ENCODE data around the gene ZNF408.
"Not testable (repeated sequence)": the region's sequence is repeated elsewhere in the genome, so short reads cannot be mapped to it uniquely, and the experiment has no call there.

ZNF408 gene

GRCh38 chr11:46667043-46667481, 33.8 kb upstream of the ZNF408 start:
- H3K27ac ChIP-seq (ENCODE audit: low read depth, low read length) = no peak overlapping the region
- H3K36me3 ChIP-seq (ENCODE audit: insufficient read depth, low read length) = peaks cover 78% of the 10 kb centered on the region
- H3K27me3 ChIP-seq (ENCODE audit: control insufficient read depth in 1 of 2, insufficient read depth in 2 of 2, low read length in 2 of 2) = no peaks in the 10 kb centered on the region
- H3K9ac ChIP-seq (ENCODE audit: low read length) = no peak overlapping the region
- peaks cover 10% of the 10 kb centered on the region for H3K4me1 ChIP-seq (ENCODE audit: insufficient read depth, low read length)
- H3K9me3 ChIP-seq (ENCODE audit: low read length) = no peaks in the 10 kb centered on the region
- H3K4me3 ChIP-seq (ENCODE audit: low read depth in 1 of 2, low read length in 2 of 2) = no peak overlapping the region

DNA sequence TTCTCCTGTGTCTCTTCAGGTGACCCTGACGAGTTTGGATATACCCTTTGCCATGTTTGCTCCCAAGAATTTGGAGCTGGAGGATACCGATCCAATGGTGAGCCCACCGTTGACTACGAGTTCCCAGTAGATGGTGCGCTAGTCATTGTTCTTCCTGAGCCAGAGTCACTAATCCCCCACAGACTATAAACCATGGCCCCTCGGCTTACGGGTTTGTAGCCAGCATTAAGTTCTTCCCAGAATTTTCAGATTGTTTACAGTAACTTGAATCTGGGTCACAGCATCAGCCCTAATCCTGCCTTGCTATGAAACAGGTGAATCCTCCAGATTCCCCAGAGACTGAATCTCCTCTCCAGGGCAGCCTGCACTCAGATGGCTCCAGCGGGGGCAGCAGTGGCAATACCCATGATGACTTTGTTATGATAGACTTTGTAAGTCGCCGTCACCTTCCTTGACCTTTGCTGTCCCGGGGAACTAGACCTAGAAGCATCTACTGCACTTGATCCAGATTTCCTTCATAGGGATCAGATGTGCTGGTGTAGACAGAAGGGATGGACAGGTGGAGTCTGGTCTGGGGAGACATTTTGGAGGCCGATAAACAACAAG, 32.2 kb upstream of the ZNF408 start:
- Histone ChIP-seq H3K4me3 (ENCODE audit: low read depth in 1 of 2, low read length in 2 of 2) (no peak overlapping the region), H3K9me3 (ENCODE audit: low read length) (no peaks in the 10 kb centered on the region), H3K27ac (ENCODE audit: low read depth, low read length) (no peak overlapping the region), H3K27me3 (ENCODE audit: control insufficient read depth in 1 of 2, insufficient read depth in 2 of 2, low read length in 2 of 2) (no peaks in the 10 kb centered on the region), H3K36me3 (ENCODE audit: insufficient read depth, low read length) (peaks cover 81% of the 10 kb centered on the region), H3K4me1 (ENCODE audit: insufficient read depth, low read length) (peaks cover 10% of the 10 kb centered on the region), H3K9ac (ENCODE audit: low read length) (no peak overlapping the region)

DNA sequence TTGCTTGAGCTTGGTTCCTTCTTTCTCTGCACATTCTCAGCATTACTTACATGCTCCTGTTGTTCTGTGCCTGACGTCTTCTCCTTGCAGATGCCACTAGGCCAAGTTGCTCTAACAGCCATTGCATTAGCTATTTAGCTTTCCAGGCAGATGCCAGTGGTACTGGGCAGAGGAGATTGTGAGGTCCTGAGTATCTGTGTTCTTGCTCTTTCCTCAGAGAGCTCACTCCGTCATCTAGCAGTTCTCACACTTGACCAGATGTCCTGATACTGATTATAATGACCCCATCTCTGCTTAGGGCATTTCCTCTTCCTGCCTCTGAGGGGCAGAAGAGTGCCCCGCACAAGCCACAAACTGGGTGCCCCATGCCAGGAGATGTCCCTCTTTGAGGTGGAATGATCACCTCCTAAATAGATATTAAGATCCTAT, 31.1 kb upstream of the ZNF408 start:
- no peaks in the 10 kb centered on the region for H3K9me3 ChIP-seq (ENCODE audit: low read length)
- H3K36me3 ChIP-seq (ENCODE audit: insufficient read depth, low read length) = peaks cover 72% of the 10 kb centered on the region
- no peaks in the 10 kb centered on the region for H3K27me3 ChIP-seq (ENCODE audit: control insufficient read depth in 1 of 2, insufficient read depth in 2 of 2, low read length in 2 of 2)
- no peak overlapping the region for H3K4me3 ChIP-seq (ENCODE audit: low read depth in 1 of 2, low read length in 2 of 2)
- no peak overlapping the region for H3K9ac ChIP-seq (ENCODE audit: low read length)
- H3K4me1 ChIP-seq (ENCODE audit: insufficient read depth, low read length) = peaks cover 14% of the 10 kb centered on the region
- no peak overlapping the region for H3K27ac ChIP-seq (ENCODE audit: low read depth, low read length)

GRCh38 chr11:46670521-46670920, 30.3 kb upstream of the ZNF408 start:
- not testable (repeated sequence) for H3K9ac ChIP-seq (ENCODE audit: low read length); H3K27ac ChIP-seq (ENCODE audit: low read depth, low read length); H3K9me3 ChIP-seq (ENCODE audit: low read length); H3K27me3 ChIP-seq (ENCODE audit: control insufficient read depth in 1 of 2, insufficient read depth in 2 of 2, low read length in 2 of 2); H3K4me3 ChIP-seq (ENCODE audit: low read depth in 1 of 2, low read length in 2 of 2)
- Histone ChIP-seq H3K4me1 (ENCODE audit: insufficient read depth, low read length) (peaks cover 22% of the 10 kb centered on the region), H3K36me3 (ENCODE audit: insufficient read depth, low read length) (peaks cover 65% of the 10 kb centered on the region)

- Histone ChIP-seq H3K27me3 (ENCODE audit: control insufficient read depth in 1 of 2, insufficient read depth in 2 of 2, low read length in 2 of 2) (no peaks in the 10 kb centered on the region), H3K9me3 (ENCODE audit: low read length) (no peaks in the 10 kb centered on the region), H3K36me3 (ENCODE audit: insufficient read depth, low read length) (peaks cover 57% of the 10 kb centered on the region), H3K4me1 (ENCODE audit: insufficient read depth, low read length) (peaks cover 23% of the 10 kb centered on the region), H3K4me3 (ENCODE audit: low read depth in 1 of 2, low read length in 2 of 2) (no peak overlapping the region), H3K9ac (ENCODE audit: low read length) (no peak overlapping the region), H3K27ac (ENCODE audit: low read depth, low read length) (no peak overlapping the region)
These were observed 28.9 kb upstream of the ZNF408 start for GRCh38 chr11:46671958-46672315.

GRCh38 chr11:46672381-46672839, 28.4 kb upstream of the ZNF408 start:
- peaks cover 57% of the 10 kb centered on the region for H3K36me3 ChIP-seq (ENCODE audit: insufficient read depth, low read length)
- no peak overlapping the region for H3K27ac ChIP-seq (ENCODE audit: low read depth, low read length)
- peaks cover 23% of the 10 kb centered on the region for H3K4me1 ChIP-seq (ENCODE audit: insufficient read depth, low read length)

DNA sequence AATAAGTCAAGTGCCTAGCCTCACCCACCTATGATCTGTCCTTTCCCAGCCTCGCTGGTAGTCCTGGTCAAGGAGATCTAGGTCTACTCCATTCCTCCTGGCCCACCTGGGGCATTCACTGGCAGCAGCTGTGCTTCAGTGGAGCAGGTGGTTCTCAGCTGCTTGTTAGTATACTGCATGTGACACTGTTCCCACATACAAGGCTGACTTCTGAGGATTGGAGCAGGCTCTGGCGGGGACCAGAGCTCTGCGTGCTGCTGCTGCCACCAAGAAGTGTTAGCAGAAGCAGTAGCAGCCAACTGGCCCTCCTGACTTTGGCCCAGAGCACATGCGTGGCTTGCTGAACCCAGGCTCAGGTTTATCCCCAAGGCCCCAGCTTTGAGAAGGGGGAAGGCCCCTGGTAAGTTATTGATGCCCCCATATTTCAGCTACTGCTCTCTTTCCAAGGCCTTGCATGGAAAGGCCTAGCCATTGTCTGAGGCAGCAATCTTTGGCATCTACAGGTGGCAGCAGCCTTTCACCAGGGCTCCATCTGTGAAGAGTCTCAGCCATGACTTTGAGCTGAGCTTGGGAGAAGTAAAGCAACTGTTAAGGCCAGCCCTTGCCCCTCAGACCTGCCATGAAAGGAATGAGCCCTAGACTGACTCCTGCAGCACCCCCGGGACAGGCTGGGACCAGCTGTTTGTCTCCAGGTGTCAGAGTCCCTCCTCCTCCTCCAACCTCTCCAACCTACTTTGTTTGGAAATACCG, 26.9 kb upstream of the ZNF408 start:
- H3K27ac ChIP-seq (ENCODE audit: low read depth, low read length) = peak overlapping the region; percentile 57
- peaks cover 22% of the 10 kb centered on the region for H3K4me1 ChIP-seq (ENCODE audit: insufficient read depth, low read length)
- H3K36me3 ChIP-seq (ENCODE audit: insufficient read depth, low read length) = peaks cover 56% of the 10 kb centered on the region
- H3K9me3 ChIP-seq (ENCODE audit: low read length) = no peaks in the 10 kb centered on the region
- H3K4me3 ChIP-seq (ENCODE audit: low read depth in 1 of 2, low read length in 2 of 2) = no peak overlapping the region
- no peaks in the 10 kb centered on the region for H3K27me3 ChIP-seq (ENCODE audit: control insufficient read depth in 1 of 2, insufficient read depth in 2 of 2, low read length in 2 of 2)
- no peak overlapping the region for H3K9ac ChIP-seq (ENCODE audit: low read length)

More at GRCh38 chr11:46672381-46672839, 28.4 kb upstream of the ZNF408 start:
- no peak overlapping the region for H3K4me3 ChIP-seq (ENCODE audit: low read depth in 1 of 2, low read length in 2 of 2)
- no peaks in the 10 kb centered on the region for H3K9me3 ChIP-seq (ENCODE audit: low read length)
- H3K9ac ChIP-seq (ENCODE audit: low read length) = no peak overlapping the region
- H3K27me3 ChIP-seq (ENCODE audit: control insufficient read depth in 1 of 2, insufficient read depth in 2 of 2, low read length in 2 of 2) = no peaks in the 10 kb centered on the region

DNA sequence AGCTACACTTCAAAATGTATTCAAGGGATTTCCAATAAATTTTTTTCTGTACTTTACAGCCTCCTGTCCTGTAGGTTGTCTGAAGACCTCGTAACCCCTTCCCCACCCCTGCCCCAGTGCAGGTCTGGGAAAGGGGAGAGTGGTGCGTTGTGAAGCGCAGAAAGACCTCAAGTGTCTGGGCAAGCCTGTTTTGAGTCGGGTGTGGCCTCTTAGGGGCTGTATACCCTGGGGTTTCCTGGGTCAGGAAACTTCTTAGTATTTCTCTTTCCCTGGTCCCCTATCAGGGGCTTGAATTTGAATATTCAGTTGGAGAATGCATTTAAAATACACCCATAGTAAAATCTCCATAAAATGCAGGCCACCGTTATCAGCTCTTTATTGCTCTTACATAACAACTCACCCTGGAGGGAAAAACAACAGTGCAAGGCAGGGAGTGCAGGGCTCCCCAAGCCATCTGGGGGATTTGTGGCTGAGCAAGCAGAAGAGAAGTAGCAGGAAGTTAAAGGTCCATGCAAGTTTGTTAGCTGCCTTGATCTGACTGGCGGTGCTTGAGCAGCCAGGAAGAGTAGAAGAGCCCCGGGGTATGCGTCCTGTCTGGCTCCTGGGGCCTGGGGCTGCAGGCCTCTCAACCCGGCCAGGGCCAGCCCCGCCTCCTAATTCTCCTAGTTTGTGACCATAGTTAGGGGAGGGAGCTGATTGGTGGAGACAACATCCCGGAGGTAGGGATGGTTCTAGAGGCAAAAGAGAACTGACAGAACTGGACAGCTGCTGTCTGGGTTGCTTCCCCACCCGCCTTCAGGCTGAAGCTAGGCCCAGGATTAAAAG, 26.2 kb upstream of the ZNF408 start:
- Histone ChIP-seq H3K36me3 (ENCODE audit: insufficient read depth, low read length) (peaks cover 56% of the 10 kb centered on the region), H3K9ac (ENCODE audit: low read length) (no peak overlapping the region), H3K4me1 (ENCODE audit: insufficient read depth, low read length) (peaks cover 22% of the 10 kb centered on the region), H3K9me3 (ENCODE audit: low read length) (no peaks in the 10 kb centered on the region), H3K27me3 (ENCODE audit: control insufficient read depth in 1 of 2, insufficient read depth in 2 of 2, low read length in 2 of 2) (no peaks in the 10 kb centered on the region), H3K27ac (ENCODE audit: low read depth, low read length) (peak overlapping the region; percentile 57), H3K4me3 (ENCODE audit: low read depth in 1 of 2, low read length in 2 of 2) (no peak overlapping the region)

GRCh38 chr11:46675288-46675851, 25.5 kb upstream of the ZNF408 start:
- Histone ChIP-seq H3K27me3 (ENCODE audit: control insufficient read depth in 1 of 2, insufficient read depth in 2 of 2, low read length in 2 of 2) (no peaks in the 10 kb centered on the region), H3K4me3 (ENCODE audit: low read depth in 1 of 2, low read length in 2 of 2) (no peak overlapping the region), H3K9ac (ENCODE audit: low read length) (no peak overlapping the region), H3K27ac (ENCODE audit: low read depth, low read length) (peak overlapping the region; percentile 57), H3K36me3 (ENCODE audit: insufficient read depth, low read length) (peaks cover 58% of the 10 kb centered on the region), H3K4me1 (ENCODE audit: insufficient read depth, low read length) (peaks cover 22% of the 10 kb centered on the region), H3K9me3 (ENCODE audit: low read length) (no peaks in the 10 kb centered on the region)

DNA sequence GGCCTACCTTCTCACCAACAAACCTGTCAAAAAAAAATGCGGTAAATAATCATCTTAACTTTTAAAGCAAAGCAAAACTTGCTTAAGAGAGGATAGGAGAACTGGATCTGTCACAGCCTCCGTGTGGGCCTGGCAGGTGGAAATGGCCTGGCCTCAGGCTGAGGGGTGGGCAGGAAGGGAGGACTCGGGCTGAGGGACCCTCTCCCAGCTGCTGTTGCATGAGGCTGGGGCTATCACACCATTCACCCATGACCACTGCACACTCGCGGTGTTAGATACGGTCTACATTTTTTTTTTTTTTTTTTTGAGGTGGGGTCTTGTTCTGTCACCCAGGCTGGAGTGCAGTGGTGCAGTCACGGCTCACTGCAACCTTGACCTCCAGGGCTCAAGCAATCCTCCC, 24.9 kb upstream of the ZNF408 start:
- no peak overlapping the region for H3K4me3 ChIP-seq (ENCODE audit: low read depth in 1 of 2, low read length in 2 of 2)
- H3K9ac ChIP-seq (ENCODE audit: low read length) = no peak overlapping the region
- H3K4me1 ChIP-seq (ENCODE audit: insufficient read depth, low read length) = peaks cover 22% of the 10 kb centered on the region
- H3K27ac ChIP-seq (ENCODE audit: low read depth, low read length) = no peak overlapping the region
- no peaks in the 10 kb centered on the region for H3K9me3 ChIP-seq (ENCODE audit: low read length)
- no peaks in the 10 kb centered on the region for H3K27me3 ChIP-seq (ENCODE audit: control insufficient read depth in 1 of 2, insufficient read depth in 2 of 2, low read length in 2 of 2)
- peaks cover 58% of the 10 kb centered on the region for H3K36me3 ChIP-seq (ENCODE audit: insufficient read depth, low read length)
